GM19239 (cell line): ENCODE data around the gene DLG5.
A peak's percentile ranks its signal among the peaks of the same experiment; 100 is the strongest.

Experiments used
- DNase-seq: peaks from one replicate; pipeline ENCODE4 v3.0.0; 2011; ENCODE audit warnings: low spot score; ENCODE audit not compliant: insufficient read length
- FAIRE-seq: peaks from 2 replicates; lab custom pipeline; 2011; peaks lifted over from hg19 to GRCh38; lab: Jason Lieb, UNC

DLG5 gene

GRCh38 chr10:77854115-77854514 lies 72.4 kb downstream of the DLG5 start:
- DNase-seq (no peak), FAIRE-seq (no peak)

DNA sequence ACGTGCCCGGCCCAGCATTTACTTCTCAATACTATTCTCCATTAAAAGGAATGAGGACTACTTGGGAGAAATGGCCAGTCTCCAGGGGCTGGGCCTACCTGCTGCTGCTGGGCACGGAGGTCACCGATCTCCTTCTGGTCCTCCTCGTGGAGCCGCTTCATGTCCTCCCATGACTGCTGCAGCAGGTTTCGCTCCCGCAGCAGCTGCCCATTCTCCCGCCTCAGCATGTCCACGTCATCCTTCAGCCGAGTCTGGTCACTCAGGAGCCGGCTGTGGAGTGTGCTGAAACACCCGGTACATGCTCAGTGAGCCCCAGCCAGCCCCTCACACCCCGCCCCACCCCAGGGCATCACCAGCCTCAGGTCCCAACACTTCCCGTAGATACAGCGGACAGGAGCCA lies 73.3 kb downstream of the DLG5 start:
- DNase-seq (no peak), FAIRE-seq (no peak)

DNA sequence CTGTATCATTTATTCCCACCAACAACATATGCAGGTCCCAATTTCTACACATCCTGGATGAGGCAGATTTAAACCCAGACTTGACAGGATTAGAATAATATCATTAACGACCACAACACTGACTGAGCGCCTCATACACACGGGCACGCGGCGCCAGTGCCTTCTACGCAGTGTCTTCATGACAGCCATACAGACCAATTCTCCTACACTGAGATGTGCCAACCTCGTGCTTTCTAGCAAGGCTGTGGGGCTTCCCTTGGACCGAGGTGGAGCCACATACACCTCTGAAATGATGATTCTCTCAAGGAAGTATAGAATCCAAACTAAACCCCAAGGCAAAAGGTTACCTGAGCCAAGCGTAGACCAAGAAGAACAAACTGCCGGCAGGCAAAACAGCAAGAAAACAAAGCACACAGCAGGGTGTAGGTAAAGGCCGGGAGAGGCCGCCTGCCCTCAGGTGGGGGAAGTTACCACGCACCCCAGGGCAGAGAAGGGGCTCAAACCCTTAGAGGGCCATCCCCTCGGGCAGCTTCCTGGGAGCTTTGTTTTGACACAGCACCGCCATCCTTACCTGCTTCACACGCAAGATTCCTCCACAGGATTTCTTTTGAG lies 75.8 kb downstream of the DLG5 start:
- no peak for DNase-seq

GRCh38 chr10:77849039-77849664 lies 77.4 kb downstream of the DLG5 start:
- no peak for FAIRE-seq
- DNase-seq, result no peak

More for the DNA sequence above, 75.8 kb downstream of the DLG5 start:
- no peak for FAIRE-seq

DNA sequence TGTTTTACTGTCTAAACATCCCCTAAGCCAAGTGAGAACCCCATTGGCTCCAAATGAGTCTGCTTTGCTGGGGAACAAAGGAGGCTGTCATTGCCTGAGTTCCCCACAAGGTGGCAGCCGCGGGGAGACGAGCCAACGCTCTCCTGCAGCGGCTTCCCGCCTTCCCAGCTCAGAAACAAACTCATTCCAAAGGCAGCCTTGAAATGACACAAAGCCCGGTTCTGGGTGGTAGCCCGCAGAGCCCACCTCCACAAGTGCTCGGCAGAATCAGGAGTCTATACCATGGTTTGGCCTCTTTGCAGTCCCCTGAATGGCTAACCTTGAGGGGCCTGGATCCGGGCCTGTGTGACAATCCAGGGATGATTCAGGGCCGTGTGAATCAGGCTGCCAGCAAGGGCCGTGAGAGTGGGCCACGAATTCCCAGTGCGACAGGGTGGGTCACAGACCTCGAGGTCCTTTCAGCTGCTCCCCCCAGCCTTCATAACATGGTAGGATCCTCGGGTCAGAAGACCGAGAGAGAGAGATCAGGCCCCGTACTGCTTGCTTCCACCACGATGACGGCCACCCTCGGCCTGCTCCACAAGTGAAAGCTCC lies 79.7 kb downstream of the DLG5 start:
- FAIRE-seq (peak; percentile 88), DNase-seq (peak; percentile 70)

- DNase-seq (no peak), FAIRE-seq (no peak)
These were observed 81.1 kb downstream of the DLG5 start for GRCh38 chr10:77845451-77845850.

DNA sequence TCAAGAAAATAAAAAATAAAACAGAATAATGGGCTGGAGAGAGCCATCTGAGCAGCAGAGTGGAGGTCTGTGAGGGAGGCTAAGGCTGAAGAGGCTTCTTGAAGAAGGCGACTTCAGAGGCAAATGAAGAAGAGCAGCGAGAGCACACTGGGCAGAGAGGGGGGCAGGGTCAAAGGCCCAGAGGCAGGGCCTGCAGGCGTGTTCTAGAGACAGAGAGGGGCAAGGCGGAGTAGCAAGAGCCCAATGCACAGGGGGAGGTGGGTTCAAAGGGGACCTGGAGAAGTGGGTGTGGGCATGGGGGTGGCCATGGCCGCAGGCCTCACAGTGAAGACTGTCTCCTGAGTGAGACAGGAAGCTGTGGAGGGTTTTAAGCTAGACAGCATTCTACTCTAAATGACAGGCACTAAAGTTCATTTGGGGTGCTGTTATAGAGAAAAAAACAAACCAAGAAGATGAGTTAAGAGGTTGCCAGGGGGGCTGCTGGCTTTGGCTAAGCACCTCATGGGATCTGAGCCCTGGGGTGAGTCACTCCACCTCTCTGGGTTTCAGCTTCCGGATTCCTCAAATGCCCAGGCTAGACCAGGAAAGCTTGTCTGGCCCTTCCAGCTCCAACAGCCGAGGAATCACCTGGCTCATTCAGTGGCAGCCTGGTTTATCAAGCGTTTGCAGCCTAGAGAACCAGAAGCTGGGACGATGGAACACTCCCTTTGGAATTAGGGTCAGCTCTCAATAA lies 81.7 kb downstream of the DLG5 start:
- FAIRE-seq (no peak), DNase-seq (no peak)

GRCh38 chr10:77844177-77844576 lies 82.4 kb downstream of the DLG5 start:
- FAIRE-seq, result no peak

GRCh38 chr10:77843264-77843663 lies 83.3 kb downstream of the DLG5 start:
- DNase-seq (no peak), FAIRE-seq (no peak)

More at GRCh38 chr10:77844177-77844576, 82.4 kb downstream of the DLG5 start:
- DNase-seq, result no peak

DNA sequence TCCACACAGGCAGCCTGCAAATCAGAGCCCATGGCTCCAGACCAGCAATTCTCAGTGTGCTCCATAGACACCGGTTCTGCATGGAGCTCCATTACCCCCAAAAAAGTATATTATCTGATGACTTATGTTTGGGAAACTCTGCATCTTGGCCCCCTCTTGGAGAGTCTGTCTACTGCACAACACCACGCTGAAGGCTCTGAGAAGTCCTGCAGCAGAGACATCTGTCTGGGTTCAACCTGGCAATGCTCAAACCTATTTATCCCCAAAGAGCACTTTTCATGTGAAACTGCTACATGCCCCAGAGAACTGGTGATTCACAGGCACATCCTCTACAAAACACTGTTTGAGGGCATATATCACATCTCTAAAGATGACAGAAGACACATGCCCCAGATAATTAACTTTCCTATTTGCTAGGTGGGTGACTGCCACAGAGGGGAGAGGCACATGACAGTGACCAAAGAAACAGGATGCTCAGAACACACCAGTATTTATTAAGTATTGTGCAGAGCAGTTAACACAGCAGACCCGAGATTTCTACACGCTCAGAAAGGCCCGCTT lies 83.8 kb downstream of the DLG5 start:
- FAIRE-seq (no peak), DNase-seq (no peak)

- DNase-seq, result no peak
- FAIRE-seq, result no peak
These were observed 84.7 kb downstream of the DLG5 start for GRCh38 chr10:77841711-77842375.

DNA sequence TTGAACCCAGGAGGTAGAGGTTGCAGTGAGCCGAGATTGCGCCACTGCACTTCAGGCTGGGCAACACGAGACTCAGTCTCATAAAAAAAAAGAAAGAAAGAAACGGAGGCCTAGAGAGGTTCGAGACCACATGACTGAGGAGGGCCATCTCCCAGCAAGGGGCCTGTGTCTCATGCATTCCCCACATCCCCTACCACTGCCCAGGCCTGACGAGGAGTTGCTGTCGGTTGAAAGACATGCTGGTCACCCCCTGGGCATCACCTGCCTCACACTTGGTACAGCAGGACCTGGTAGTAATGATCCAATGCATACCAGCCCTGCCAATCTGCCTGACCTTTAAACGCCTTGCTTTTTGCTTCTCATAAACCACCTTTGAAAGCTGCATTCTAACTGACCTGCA lies 85.9 kb downstream of the DLG5 start:
- FAIRE-seq (no peak), DNase-seq (no peak)

DNA sequence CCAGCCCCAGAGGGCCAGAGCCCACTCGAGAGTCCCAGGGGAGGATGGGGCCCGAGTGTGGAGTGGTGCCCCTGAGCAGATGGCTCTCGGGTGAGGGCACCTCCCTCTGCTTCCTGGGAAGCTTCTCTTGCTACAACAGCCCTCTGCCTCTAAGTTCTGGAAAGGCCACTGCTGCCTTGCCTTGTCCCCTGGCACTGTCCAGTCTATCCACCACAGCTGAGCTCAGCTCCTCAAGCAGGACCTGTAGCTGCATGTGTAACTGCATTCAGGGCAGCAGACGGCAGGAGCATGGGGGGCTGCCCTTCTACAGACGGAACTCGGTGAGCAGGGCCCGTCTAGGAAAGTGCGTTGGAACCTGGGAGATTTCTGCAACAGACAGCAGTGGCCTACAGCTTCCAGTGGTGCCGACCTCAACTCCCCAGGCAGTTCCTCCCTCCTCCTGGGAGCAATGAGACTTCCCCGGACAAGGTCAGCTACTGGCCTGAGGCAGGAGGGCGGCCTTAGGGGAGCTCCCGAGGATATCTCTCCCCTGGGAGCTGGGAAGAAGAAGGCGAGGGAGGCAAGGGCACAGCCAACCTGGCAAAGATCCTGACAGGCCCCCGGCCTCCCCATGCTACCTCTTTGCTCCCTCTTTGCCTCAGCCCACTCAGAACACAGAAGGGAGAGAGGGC lies 88.5 kb downstream of the DLG5 start:
- DNase-seq (no peak), FAIRE-seq (no peak)

- DNase-seq (peak; percentile 40), FAIRE-seq (no peak)
These were observed 89.2 kb downstream of the DLG5 start for GRCh38 chr10:77837248-77837924.

- no peak for FAIRE-seq
- DNase-seq, result no peak
These were observed 90.2 kb downstream of the DLG5 start for GRCh38 chr10:77836299-77836820.

- FAIRE-seq, result no peak
- DNase-seq, result no peak
These were observed 90.9 kb downstream of the DLG5 start for GRCh38 chr10:77835669-77836086.

- DNase-seq, result no peak
- FAIRE-seq, result no peak
These were observed 91.4 kb downstream of the DLG5 start for GRCh38 chr10:77834943-77835668.

- no peak for DNase-seq
- no peak for FAIRE-seq
These were observed 92.0 kb downstream of the DLG5 start for GRCh38 chr10:77834540-77834939.
